ENCODE measurements around the gene RPL22. TPM values are rescaled to one million over a fixed set of nuclear protein-coding genes. Genes with fewer than 3 reads are reported as not detected.

The RPL22 gene
- total and polyA plus RNA-seq, 2 of the 4 experiments (the other 2 are of a cell fraction): 26.2 to 131 TPM

DNA sequence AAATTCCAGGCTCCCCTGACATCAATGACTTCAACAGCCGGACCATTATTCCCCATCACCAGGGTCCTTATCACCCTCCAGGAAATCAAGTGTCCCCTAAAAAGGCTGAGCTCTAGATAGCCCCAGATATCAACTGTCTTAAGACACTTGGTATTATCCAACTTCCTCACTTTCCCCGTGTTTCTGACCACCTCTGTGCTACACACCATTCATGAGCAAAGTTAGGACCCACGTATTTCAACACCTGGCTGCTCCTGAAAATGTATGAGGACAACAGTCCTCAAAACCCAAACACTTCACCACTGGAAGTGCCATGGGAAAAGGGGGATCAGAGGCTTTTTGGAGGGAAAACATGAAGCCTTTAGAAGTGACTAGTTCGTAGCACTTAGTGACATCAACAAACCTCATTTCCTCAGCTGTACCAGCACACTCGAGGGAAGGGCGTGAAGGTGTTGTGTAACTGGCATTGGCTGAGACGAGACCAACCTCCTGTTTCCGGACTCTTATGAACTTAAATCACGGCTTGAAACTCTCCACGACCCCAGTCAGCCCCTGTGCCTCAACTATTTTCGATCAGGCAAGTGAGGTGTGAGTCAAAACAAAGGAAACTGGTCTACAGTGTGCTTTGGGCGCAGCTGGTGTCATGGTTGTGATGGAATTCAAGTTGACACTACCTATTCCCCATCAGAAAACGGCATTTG lies 15.2 kb downstream of the RPL22 start:
- Histone ChIP-seq H2BK5ac (ENCODE audit: low read depth, low read length, poor library complexity, severe bottlenecking) (no peak overlapping the region), H3K27ac (ENCODE audit: insufficient read depth, low read length) (no peak overlapping the region), H3K9me1 (ENCODE audit: insufficient read depth, low read length) (peaks cover 15% of the 10 kb centered on the region), H2BK20ac (ENCODE audit: low read depth, low read length) (no peak overlapping the region), H3K4me3 (ENCODE audit: insufficient read depth, low read depth, low read length) (no peak overlapping the region), H3K56ac (ENCODE audit: extremely low read depth, insufficient read depth, low read length) (no peak overlapping the region), H2BK15ac (ENCODE audit: low read depth, low read length) (no peak overlapping the region), H3K79me1 (ENCODE audit: low read depth in 1 of 2, low read length in 2 of 2) (peaks cover 17 to 36% of the 10 kb centered on the region in 2 experiments), H3K9ac (ENCODE audit: low read depth, low read length) (no peak overlapping the region), H2AK9ac (replicated peaks; ENCODE audit: low read depth, low read length, poor library complexity) (no peak overlapping the region), H3K14ac (replicated peaks; ENCODE audit: low read depth, low read length) (no peak overlapping the region), H2BK120ac (ENCODE audit: low read depth, low read length) (no peak overlapping the region), H4K5ac (ENCODE audit: low read depth, low read length) (no peak overlapping the region), H3K4ac (ENCODE audit: low read depth, low read length) (no peak overlapping the region), H3K4me2 (ENCODE audit: low read depth, low read length) (no peak overlapping the region), H4K20me1 (ENCODE audit: insufficient read depth, low read length) (peaks cover 58% of the 10 kb centered on the region), H3K23ac (ENCODE audit: low read depth, low read length) (no peak overlapping the region), H3K36me3 (ENCODE audit: control insufficient read depth, insufficient read depth, low read length) (peaks cover 26% of the 10 kb centered on the region), H3K27me3 (ENCODE audit: control insufficient read depth, insufficient read depth, low read length) (peaks cover 17% of the 10 kb centered on the region; the same call in 1 of the 2 replicates), H3K18ac (ENCODE audit: low read depth, low read length) (no peak overlapping the region), H4K91ac (ENCODE audit: insufficient read depth, low read depth, low read length) (no peak overlapping the region), H3K9me3 (ENCODE audit: control insufficient read depth, insufficient read depth, low read length) (no peaks in the 10 kb centered on the region), H2AFZ (replicated peaks; ENCODE audit: low read length, poor library complexity) (no peak overlapping the region), H2AK5ac (ENCODE audit: low read depth, low read length) (no peak overlapping the region), H3K4me1 (ENCODE audit: control insufficient read depth, insufficient read depth, low read length) (peaks cover 14% of the 10 kb centered on the region), H4K8ac (ENCODE audit: low read depth in 2 of 2, low read length in 2 of 2) (no peak overlapping the region)
- CTCF ChIA-PET: no interaction called here
- BruUV-seq (replicated peaks): no TSS peak
- TF ChIP-seq, protein P1, sequence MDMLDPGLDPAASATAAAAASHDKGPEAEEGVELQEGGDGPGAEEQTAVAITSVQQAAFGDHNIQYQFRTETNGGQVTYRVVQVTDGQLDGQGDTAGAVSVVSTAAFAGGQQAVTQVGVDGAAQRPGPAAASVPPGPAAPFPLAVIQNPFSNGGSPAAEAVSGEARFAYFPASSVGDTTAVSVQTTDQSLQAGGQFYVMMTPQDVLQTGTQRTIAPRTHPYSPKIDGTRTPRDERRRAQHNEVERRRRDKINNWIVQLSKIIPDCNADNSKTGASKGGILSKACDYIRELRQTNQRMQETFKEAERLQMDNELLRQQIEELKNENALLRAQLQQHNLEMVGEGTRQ (IDR thresholded peaks at IDR 0.05; ENCODE audit: low read depth, low read length): no peak
- TF ChIP-seq POLR2A (IDR thresholded peaks at IDR 0.05; ENCODE audit: low read depth, low read length) (no peak), NFE2L2 (IDR thresholded peaks at IDR 0.05; ENCODE audit: low read depth, low read length) (no peak), FOS (IDR thresholded peaks at IDR 0.05; ENCODE audit: low read depth, low read length) (no peak), MAZ (IDR thresholded peaks at IDR 0.05; ENCODE audit: borderline replicate concordance, low read depth, low read length) (no peak), RAD21 (IDR thresholded peaks at IDR 0.05; ENCODE audit: low read length) (no peak), RCOR1 (IDR thresholded peaks at IDR 0.05; ENCODE audit: insufficient replicate concordance, low read length) (no peak), CEBPB (IDR thresholded peaks at IDR 0.05; ENCODE audit: low read depth, low read length) (no peak), CHD1 (IDR thresholded peaks at IDR 0.05; ENCODE audit: low read depth, low read length) (no peak), MXI1 (IDR thresholded peaks at IDR 0.05; ENCODE audit: borderline replicate concordance, low read depth, low read length) (no peak), MAFK (IDR thresholded peaks at IDR 0.05; ENCODE audit: low read depth, low read length) (no peak), RFX5 (IDR thresholded peaks at IDR 0.05; ENCODE audit: low read depth, low read length) (no peak), BHLHE40 (IDR thresholded peaks at IDR 0.05; ENCODE audit: low read depth, low read length) (no peak), SMC3 (IDR thresholded peaks at IDR 0.05; ENCODE audit: low read depth, low read length) (no peak)
- TF ChIP-seq, protein P2, sequence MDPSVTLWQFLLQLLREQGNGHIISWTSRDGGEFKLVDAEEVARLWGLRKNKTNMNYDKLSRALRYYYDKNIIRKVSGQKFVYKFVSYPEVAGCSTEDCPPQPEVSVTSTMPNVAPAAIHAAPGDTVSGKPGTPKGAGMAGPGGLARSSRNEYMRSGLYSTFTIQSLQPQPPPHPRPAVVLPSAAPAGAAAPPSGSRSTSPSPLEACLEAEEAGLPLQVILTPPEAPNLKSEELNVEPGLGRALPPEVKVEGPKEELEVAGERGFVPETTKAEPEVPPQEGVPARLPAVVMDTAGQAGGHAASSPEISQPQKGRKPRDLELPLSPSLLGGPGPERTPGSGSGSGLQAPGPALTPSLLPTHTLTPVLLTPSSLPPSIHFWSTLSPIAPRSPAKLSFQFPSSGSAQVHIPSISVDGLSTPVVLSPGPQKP (IDR thresholded peaks at IDR 0.05; ENCODE audit: borderline replicate concordance, low read depth, low read length): no peak
- TF ChIP-seq, protein P3, sequence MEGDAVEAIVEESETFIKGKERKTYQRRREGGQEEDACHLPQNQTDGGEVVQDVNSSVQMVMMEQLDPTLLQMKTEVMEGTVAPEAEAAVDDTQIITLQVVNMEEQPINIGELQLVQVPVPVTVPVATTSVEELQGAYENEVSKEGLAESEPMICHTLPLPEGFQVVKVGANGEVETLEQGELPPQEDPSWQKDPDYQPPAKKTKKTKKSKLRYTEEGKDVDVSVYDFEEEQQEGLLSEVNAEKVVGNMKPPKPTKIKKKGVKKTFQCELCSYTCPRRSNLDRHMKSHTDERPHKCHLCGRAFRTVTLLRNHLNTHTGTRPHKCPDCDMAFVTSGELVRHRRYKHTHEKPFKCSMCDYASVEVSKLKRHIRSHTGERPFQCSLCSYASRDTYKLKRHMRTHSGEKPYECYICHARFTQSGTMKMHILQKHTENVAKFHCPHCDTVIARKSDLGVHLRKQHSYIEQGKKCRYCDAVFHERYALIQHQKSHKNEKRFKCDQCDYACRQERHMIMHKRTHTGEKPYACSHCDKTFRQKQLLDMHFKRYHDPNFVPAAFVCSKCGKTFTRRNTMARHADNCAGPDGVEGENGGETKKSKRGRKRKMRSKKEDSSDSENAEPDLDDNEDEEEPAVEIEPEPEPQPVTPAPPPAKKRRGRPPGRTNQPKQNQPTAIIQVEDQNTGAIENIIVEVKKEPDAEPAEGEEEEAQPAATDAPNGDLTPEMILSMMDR (conservative IDR thresholded peaks at IDR 0.05; ENCODE audit: low read depth, low read length): no peak
- dilution Hi-C loops (cut with HindIII; ENCODE audit: low sequenced_read_pairs, unreplicated experiment) (no loop called here), in situ Hi-C loops (cut with MboI; ENCODE audit: low sequenced_read_pairs) (no loop called here), intact Hi-C loops (cut with micrococcal nuclease) (no loop called here)
- ATAC-seq (ENCODE audit: low read depth) (no peak), DNase-seq (no peak)
- POLR2A ChIA-PET (ENCODE audit: unreplicated experiment): no interaction called here
- no CpG with 5 or more reads among the region's 13 CpGs for WGBS, 2 experiments (ENCODE audit: extremely low coverage in 2 of 2, insufficient read length in 1 of 2)

Data from IMR-90 (cell line).